ENCODE measurements around the gene CBLC.
"Not testable (repeated sequence)": the region's sequence is repeated elsewhere in the genome, so short reads cannot be mapped to it uniquely, and the experiment has no call there.

Gene CBLC

GRCh38 chr19:44765033-44765948, 12.4 kb upstream of the CBLC start:
- no peak overlapping the region for H3K27ac ChIP-seq (ENCODE audit: low read length)
- no peak overlapping the region for H3K4me3 ChIP-seq (ENCODE audit: low read length)
- no peaks in the 10 kb centered on the region for H3K4me1 ChIP-seq (ENCODE audit: control insufficient read depth, insufficient read depth, low read length)
- no peaks in the 10 kb centered on the region for H3K27me3 ChIP-seq (ENCODE audit: control insufficient read depth, insufficient read depth, low read length)
- no peaks in the 10 kb centered on the region for H3K36me3 ChIP-seq (ENCODE audit: control insufficient read depth, insufficient read depth, low read length)
- no CpG with 5 or more reads among the region's 22 CpGs for WGBS (ENCODE audit: insufficient coverage, insufficient read length)
- no peaks in the 10 kb centered on the region for H3K9me3 ChIP-seq (ENCODE audit: control insufficient read depth, insufficient read depth, low read length)
- no peak for DNase-seq (ENCODE audit: low read depth, low spot score)

GRCh38 chr19:44765949-44766335, 11.7 kb upstream of the CBLC start:
- H3K9me3 ChIP-seq (ENCODE audit: control insufficient read depth, insufficient read depth, low read length) = no peaks in the 10 kb centered on the region
- DNase-seq (ENCODE audit: low read depth, low spot score) = no peak
- H3K36me3 ChIP-seq (ENCODE audit: control insufficient read depth, insufficient read depth, low read length) = no peaks in the 10 kb centered on the region
- WGBS (ENCODE audit: insufficient coverage, insufficient read length) = no CpG with 5 or more reads among the region's 3 CpGs
- no peak overlapping the region for H3K27ac ChIP-seq (ENCODE audit: low read length)
- no peaks in the 10 kb centered on the region for H3K4me1 ChIP-seq (ENCODE audit: control insufficient read depth, insufficient read depth, low read length)
- H3K4me3 ChIP-seq (ENCODE audit: low read length) = no peak overlapping the region
- no peaks in the 10 kb centered on the region for H3K27me3 ChIP-seq (ENCODE audit: control insufficient read depth, insufficient read depth, low read length)

GRCh38 chr19:44767295-44768180, 10.2 kb upstream of the CBLC start:
- Histone ChIP-seq H3K9me3 (ENCODE audit: control insufficient read depth, insufficient read depth, low read length) (no peaks in the 10 kb centered on the region), H3K4me1 (ENCODE audit: control insufficient read depth, insufficient read depth, low read length) (no peaks in the 10 kb centered on the region), H3K27ac (ENCODE audit: low read length) (no peak overlapping the region), H3K36me3 (ENCODE audit: control insufficient read depth, insufficient read depth, low read length) (no peaks in the 10 kb centered on the region), H3K4me3 (ENCODE audit: low read length) (no peak overlapping the region), H3K27me3 (ENCODE audit: control insufficient read depth, insufficient read depth, low read length) (no peaks in the 10 kb centered on the region)
- no CpG with 5 or more reads among the region's 11 CpGs for WGBS (ENCODE audit: insufficient coverage, insufficient read length)
- no peak for DNase-seq (ENCODE audit: low read depth, low spot score)

- no CpG with 5 or more reads among the region's 15 CpGs for WGBS (ENCODE audit: insufficient coverage, insufficient read length)
- H3K4me3 ChIP-seq (ENCODE audit: low read length) = no peak overlapping the region
- no peaks in the 10 kb centered on the region for H3K4me1 ChIP-seq (ENCODE audit: control insufficient read depth, insufficient read depth, low read length)
- H3K27me3 ChIP-seq (ENCODE audit: control insufficient read depth, insufficient read depth, low read length) = no peaks in the 10 kb centered on the region
- H3K9me3 ChIP-seq (ENCODE audit: control insufficient read depth, insufficient read depth, low read length) = no peaks in the 10 kb centered on the region
- no peak for DNase-seq (ENCODE audit: low read depth, low spot score)
- H3K36me3 ChIP-seq (ENCODE audit: control insufficient read depth, insufficient read depth, low read length) = no peaks in the 10 kb centered on the region
- H3K27ac ChIP-seq (ENCODE audit: low read length) = no peak overlapping the region
These were observed 7.0 kb upstream of the CBLC start for GRCh38 chr19:44770550-44771257.

- not testable (repeated sequence) for H3K36me3 ChIP-seq (ENCODE audit: control insufficient read depth, insufficient read depth, low read length); DNase-seq (ENCODE audit: low read depth, low spot score); H3K4me3 ChIP-seq (ENCODE audit: low read length); H3K27ac ChIP-seq (ENCODE audit: low read length); H3K27me3 ChIP-seq (ENCODE audit: control insufficient read depth, insufficient read depth, low read length); H3K4me1 ChIP-seq (ENCODE audit: control insufficient read depth, insufficient read depth, low read length); H3K9me3 ChIP-seq (ENCODE audit: control insufficient read depth, insufficient read depth, low read length)
- WGBS (ENCODE audit: insufficient coverage, insufficient read length) = no CpG with 5 or more reads among the region's 18 CpGs
These were observed 5.5 kb upstream of the CBLC start for GRCh38 chr19:44772144-44772543.

- Histone ChIP-seq H3K9me3 (ENCODE audit: control insufficient read depth, insufficient read depth, low read length) (no peaks in the 10 kb centered on the region), H3K4me3 (ENCODE audit: low read length) (no peak overlapping the region), H3K27ac (ENCODE audit: low read length) (no peak overlapping the region), H3K27me3 (ENCODE audit: control insufficient read depth, insufficient read depth, low read length) (no peaks in the 10 kb centered on the region), H3K36me3 (ENCODE audit: control insufficient read depth, insufficient read depth, low read length) (no peaks in the 10 kb centered on the region), H3K4me1 (ENCODE audit: control insufficient read depth, insufficient read depth, low read length) (peaks cover 3% of the 10 kb centered on the region; the same call in 1 of the 2 replicates)
- WGBS (ENCODE audit: insufficient coverage, insufficient read length) = no CpG with 5 or more reads among the region's 3 CpGs
- DNase-seq (ENCODE audit: low read depth, low spot score) = no peak
These were observed 4.7 kb upstream of the CBLC start for GRCh38 chr19:44772959-44773358.

GRCh38 chr19:44775676-44776240, 1.9 kb upstream of the CBLC start:
- no peaks in the 10 kb centered on the region for H3K9me3 ChIP-seq (ENCODE audit: control insufficient read depth, insufficient read depth, low read length)
- no CpG with 5 or more reads among the region's 6 CpGs for WGBS (ENCODE audit: insufficient coverage, insufficient read length)
- no peaks in the 10 kb centered on the region; the same call in 1 of the 2 replicates for H3K36me3 ChIP-seq (ENCODE audit: control insufficient read depth, insufficient read depth, low read length)
- no peaks in the 10 kb centered on the region for H3K27me3 ChIP-seq (ENCODE audit: control insufficient read depth, insufficient read depth, low read length)
- peaks cover 3% of the 10 kb centered on the region; the same call in 1 of the 2 replicates for H3K4me1 ChIP-seq (ENCODE audit: control insufficient read depth, insufficient read depth, low read length)
- H3K27ac ChIP-seq (ENCODE audit: low read length) = no peak overlapping the region
- DNase-seq (ENCODE audit: low read depth, low spot score) = no peak
- no peak overlapping the region for H3K4me3 ChIP-seq (ENCODE audit: low read length)

- H3K27me3 ChIP-seq (ENCODE audit: control insufficient read depth, insufficient read depth, low read length) = no peaks in the 10 kb centered on the region
- no peak for DNase-seq (ENCODE audit: low read depth, low spot score)
- no CpG with 5 or more reads among the region's 23 CpGs for WGBS (ENCODE audit: insufficient coverage, insufficient read length)
- H3K36me3 ChIP-seq (ENCODE audit: control insufficient read depth, insufficient read depth, low read length) = peaks cover 4% of the 10 kb centered on the region; the same call in 1 of the 2 replicates
- H3K9me3 ChIP-seq (ENCODE audit: control insufficient read depth, insufficient read depth, low read length) = no peaks in the 10 kb centered on the region
- H3K4me1 ChIP-seq (ENCODE audit: control insufficient read depth, insufficient read depth, low read length) = peaks cover 3% of the 10 kb centered on the region; the same call in 1 of the 2 replicates
- H3K27ac ChIP-seq (ENCODE audit: low read length) = no peak overlapping the region
- no peak overlapping the region for H3K4me3 ChIP-seq (ENCODE audit: low read length)
These were observed 1.1 kb upstream of the CBLC start for GRCh38 chr19:44776402-44777096.

- H3K9me3 ChIP-seq (ENCODE audit: control insufficient read depth, insufficient read depth, low read length) = no peaks in the 10 kb centered on the region
- no peak overlapping the region for H3K4me3 ChIP-seq (ENCODE audit: low read length)
- peaks cover 4% of the 10 kb centered on the region; the same call in 1 of the 2 replicates for H3K36me3 ChIP-seq (ENCODE audit: control insufficient read depth, insufficient read depth, low read length)
- no peak overlapping the region for H3K27ac ChIP-seq (ENCODE audit: low read length)
- H3K27me3 ChIP-seq (ENCODE audit: control insufficient read depth, insufficient read depth, low read length) = no peaks in the 10 kb centered on the region
- no peak for DNase-seq (ENCODE audit: low read depth, low spot score)
- H3K4me1 ChIP-seq (ENCODE audit: control insufficient read depth, insufficient read depth, low read length) = peaks cover 3% of the 10 kb centered on the region; the same call in 1 of the 2 replicates
- WGBS (ENCODE audit: insufficient coverage, insufficient read length) = no CpG with 5 or more reads among the region's 2 CpGs
These were observed 1.5 kb downstream of the CBLC start for GRCh38 chr19:44779150-44779549.

All from iPS DF 6.9 (cell line).